ENCODE results near the gene RFXAP.

Gene RFXAP

GRCh38 chr13:36866232-36866631 is 47.2 kb downstream of the RFXAP start:
- in situ Hi-C loops (cut with HindIII; ENCODE audit: low sequenced_read_pairs) = no loop called here
- no peak for DNase-seq (ENCODE audit: low read depth)
- TF ChIP-seq CTCF (IDR thresholded peaks at IDR 0.05; ENCODE audit: low read depth, low read length, missing control alignments) = no peak
- H3K4me3 ChIP-seq (ENCODE audit: low read depth, low read length) = no peak overlapping the region

GRCh38 chr13:36870050-36870692 is 51.1 kb downstream of the RFXAP start:
- no peak overlapping the region for H3K4me3 ChIP-seq (ENCODE audit: low read depth, low read length)
- no peak for DNase-seq (ENCODE audit: low read depth)
- TF ChIP-seq CTCF (IDR thresholded peaks at IDR 0.05; ENCODE audit: low read depth, low read length, missing control alignments) = no peak
- in situ Hi-C loops (cut with HindIII; ENCODE audit: low sequenced_read_pairs) = no loop called here

DNA sequence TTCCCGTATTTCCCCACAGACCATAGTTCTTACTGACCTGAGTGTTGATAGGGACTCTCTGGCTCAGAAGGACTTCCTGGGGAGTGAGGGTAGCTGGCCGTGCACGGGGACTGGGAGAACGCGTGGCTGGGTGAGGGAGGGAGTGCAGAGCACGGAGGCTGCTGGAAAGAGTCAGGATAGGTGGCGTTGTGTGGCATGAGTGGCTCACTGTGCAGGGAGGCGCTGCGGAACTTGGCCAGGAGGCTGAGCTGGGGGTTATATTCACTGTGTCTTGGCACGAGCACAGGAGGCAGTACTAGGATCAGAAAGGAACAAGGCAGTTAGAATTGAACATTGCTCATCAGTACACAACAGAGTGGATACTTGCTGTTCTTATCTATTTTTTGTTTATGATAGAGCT is 53.6 kb downstream of the RFXAP start:
- no peak for DNase-seq (ENCODE audit: low read depth)
- TF ChIP-seq CTCF (IDR thresholded peaks at IDR 0.05; ENCODE audit: low read depth, low read length, missing control alignments) = no peak
- in situ Hi-C loops (cut with HindIII; ENCODE audit: low sequenced_read_pairs) = no loop called here

GRCh38 chr13:36875431-36875830 is 56.4 kb downstream of the RFXAP start:
- H3K4me3 ChIP-seq (ENCODE audit: low read depth, low read length) = no peak overlapping the region
- TF ChIP-seq CTCF (IDR thresholded peaks at IDR 0.05; ENCODE audit: low read depth, low read length, missing control alignments) = no peak
- no peak for DNase-seq (ENCODE audit: low read depth)
- in situ Hi-C loops (cut with HindIII; ENCODE audit: low sequenced_read_pairs) = loop anchor here (5.0 kb wide), 1 partner anchor 42 kb away; no protein-coding TSS in a partner anchor

More for the DNA sequence above, 53.6 kb downstream of the RFXAP start:
- no peak overlapping the region for H3K4me3 ChIP-seq (ENCODE audit: low read depth, low read length)

- H3K4me3 ChIP-seq (ENCODE audit: low read depth, low read length) = no peak overlapping the region
- in situ Hi-C loops (cut with HindIII; ENCODE audit: low sequenced_read_pairs) = loop anchor here (5.0 kb wide), 1 partner anchor 41 kb away; no protein-coding TSS in a partner anchor
- no peak for TF ChIP-seq CTCF (IDR thresholded peaks at IDR 0.05; ENCODE audit: low read depth, low read length, missing control alignments)
- no peak for DNase-seq (ENCODE audit: low read depth)
These were observed 56.9 kb downstream of the RFXAP start for GRCh38 chr13:36875961-36876360.
